GM10266 (cell line): Measurements from ENCODE around the gene MYO1E.

ENCODE experiments used
- DNase-seq: peaks from one replicate; pipeline ENCODE4 v3.0.0; 2012; ENCODE audit errors: extremely low spot score
- TF ChIP-seq, protein P1 (sequence below): IDR thresholded peaks from 2 replicates; pipeline ENCODE4 v1.5.1; 2012; ENCODE audit warnings: mild to moderate bottlenecking, low read depth; ENCODE audit not compliant: control insufficient read depth, insufficient read depth; ENCODE audit errors: missing control alignments

Gene MYO1E

DNA sequence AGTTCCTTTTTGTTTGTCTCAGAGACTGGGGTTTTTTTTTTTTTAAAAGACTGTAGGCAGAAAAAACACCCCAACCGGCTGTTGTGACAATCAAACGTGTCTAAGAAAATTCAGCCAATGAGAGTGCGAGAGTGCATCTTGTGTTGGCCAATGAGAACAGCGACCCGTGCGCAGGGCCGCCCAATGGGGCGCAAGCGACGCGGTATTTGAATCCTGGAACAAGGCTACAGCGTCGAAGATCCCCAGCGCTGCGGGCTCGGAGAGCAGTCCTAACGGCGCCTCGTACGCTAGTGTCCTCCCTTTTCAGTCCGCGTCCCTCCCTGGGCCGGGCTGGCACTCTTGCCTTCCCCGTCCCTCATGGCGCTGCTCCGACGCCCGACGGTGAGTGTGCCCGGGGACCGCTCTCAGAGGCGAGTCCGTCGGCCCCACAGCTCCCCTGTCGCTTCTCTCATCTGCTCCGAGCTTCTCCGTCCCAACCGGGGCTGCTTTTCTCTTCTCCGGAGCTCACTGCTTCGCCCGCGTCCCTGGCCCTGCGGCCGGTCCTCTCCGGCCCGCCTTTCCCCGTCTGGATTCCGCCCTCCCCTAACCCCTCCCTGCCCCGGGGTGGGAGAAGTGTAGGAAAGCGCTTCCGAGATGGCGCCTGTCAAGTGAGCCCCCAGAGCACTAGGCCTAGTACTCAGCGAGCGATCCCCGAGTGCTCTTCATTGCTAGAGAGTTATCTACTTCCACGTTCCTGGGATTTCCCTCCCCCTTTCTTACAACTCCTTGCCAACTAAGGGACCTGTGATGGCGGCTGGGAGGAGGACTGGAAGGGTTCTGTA, 267.5 kb downstream of the MYO1E start, which contains the start of gene CCNB2:
TSS of gene CCNB2 (plus strand) at position 235 of the 821 bp plus-strand sequence. CDS start at position 358, 123 bp downstream.
- TF ChIP-seq, protein P1, sequence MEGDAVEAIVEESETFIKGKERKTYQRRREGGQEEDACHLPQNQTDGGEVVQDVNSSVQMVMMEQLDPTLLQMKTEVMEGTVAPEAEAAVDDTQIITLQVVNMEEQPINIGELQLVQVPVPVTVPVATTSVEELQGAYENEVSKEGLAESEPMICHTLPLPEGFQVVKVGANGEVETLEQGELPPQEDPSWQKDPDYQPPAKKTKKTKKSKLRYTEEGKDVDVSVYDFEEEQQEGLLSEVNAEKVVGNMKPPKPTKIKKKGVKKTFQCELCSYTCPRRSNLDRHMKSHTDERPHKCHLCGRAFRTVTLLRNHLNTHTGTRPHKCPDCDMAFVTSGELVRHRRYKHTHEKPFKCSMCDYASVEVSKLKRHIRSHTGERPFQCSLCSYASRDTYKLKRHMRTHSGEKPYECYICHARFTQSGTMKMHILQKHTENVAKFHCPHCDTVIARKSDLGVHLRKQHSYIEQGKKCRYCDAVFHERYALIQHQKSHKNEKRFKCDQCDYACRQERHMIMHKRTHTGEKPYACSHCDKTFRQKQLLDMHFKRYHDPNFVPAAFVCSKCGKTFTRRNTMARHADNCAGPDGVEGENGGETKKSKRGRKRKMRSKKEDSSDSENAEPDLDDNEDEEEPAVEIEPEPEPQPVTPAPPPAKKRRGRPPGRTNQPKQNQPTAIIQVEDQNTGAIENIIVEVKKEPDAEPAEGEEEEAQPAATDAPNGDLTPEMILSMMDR, result no peak
- DNase-seq, result peak; percentile 90

DNA sequence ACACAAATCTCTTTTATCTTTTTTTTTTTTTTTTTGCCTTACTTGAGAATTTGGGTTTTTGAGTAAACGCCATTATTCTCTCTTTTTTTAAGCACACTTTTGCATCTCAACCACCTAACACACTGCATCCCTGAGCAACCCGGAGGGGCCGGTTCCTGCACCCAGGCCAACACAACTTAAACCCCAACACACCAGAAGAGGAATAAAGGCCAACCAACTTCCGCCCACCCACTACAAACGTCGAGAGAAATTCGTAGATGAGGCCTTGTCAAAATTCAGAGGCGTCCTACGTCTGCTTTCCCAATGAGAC, 268.1 kb downstream of the MYO1E start:
- TF ChIP-seq, protein P1, result no peak
- no peak for DNase-seq

DNA sequence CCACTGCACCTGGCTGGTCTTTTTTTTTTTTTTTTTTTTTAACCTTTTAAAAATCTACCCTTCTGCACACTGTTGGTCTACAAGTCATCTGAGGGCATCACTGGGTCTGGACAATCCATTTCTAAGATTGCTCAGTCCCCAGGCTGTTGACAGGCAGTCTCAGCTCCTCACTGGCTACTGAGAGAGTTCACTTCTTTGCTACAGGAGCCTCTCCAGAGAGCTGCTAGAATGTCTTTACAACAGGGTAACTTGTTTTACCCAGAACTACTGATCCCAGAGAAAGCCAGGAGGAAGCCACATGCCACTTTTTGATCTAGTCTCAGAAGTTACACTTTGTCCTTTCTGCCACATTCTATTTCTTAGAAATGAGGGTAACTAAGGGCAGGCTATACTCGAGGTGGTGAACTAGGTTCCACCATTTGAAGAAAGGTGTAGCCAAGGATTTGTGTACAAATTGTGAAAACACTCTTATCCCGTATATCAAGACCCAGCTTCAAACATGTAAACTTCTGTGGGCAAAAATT, 273.4 kb downstream of the MYO1E start:
- TF ChIP-seq, protein P1, result no peak
- DNase-seq, result no peak

DNA sequence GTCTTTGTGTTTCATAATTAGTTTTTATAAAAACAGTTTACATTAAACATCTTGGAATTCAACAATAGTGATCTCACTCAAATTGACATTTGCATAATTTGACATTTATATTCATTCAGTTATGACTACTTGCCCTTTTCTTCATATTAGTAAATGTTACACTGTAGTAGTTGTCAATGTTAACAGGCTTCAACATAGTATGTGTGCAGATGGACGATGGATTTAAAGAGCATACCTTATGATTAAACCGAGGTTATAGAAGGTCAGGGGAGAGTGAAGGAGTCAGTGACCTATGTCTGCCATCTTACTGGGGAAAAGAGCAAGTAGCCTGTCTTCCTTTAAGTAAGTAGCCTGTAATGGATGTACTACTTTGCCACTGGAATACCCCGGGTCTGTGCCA, 276.2 kb downstream of the MYO1E start:
- no peak for DNase-seq
- TF ChIP-seq, protein P1, result no peak

DNA sequence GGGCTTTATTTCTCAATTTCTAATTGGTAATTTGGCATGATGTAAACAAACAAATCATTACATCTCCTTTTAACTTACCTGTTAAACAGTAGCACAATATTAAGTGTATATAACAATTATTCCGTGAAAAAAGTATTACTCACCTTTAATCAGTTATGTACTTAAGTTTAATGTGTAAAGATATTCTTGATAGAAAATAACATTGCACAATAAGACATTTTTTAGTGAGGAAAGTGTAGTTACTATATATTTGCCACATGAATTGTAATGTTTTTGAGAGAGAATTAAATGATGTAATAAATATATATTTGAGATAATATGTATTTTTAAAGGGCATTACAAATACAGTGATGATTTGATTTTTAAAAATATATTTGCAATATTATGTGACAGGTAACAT, 278.6 kb downstream of the MYO1E start:
- TF ChIP-seq, protein P1, result no peak

DNA sequence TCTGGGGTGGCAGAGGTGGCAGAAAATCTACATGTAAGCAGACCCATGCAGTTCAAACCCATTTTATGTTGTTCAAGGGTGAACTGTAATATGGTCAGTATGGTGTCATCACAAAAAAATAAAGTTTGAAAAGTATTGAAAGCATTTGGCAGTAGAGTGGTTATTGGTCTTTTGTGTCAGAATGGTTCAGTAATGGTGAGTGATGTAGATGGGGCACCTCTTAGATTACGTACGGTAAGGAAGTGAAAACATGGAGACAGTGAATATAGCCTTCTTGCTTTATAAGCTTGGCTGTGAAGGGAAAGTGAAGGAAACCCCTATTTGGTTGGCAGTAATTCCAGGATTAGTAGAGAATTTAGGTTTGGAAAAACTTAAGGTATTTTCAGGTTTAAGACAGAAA, 284.9 kb downstream of the MYO1E start:
- TF ChIP-seq, protein P1, result no peak
- no peak for DNase-seq

More for the DNA sequence above, 278.6 kb downstream of the MYO1E start:
- DNase-seq, result no peak
